Measurements from ENCODE around the gene MOSPD2. TPM values are rescaled to one million over a fixed set of nuclear protein-coding genes. Genes with fewer than 3 reads are reported as not detected.

MOSPD2 gene
- total RNA-seq, 4 donors from 2014 or later, result 20.2 to 33.4 (median 31.6) TPM

GRCh38 chrX:14871767-14872166 is 1.5 kb upstream of the MOSPD2 start:
- H3K36me3 ChIP-seq, result no peaks in the 10 kb centered on the region
- no peak overlapping the region for H3K27ac ChIP-seq
- TF ChIP-seq EP300 (IDR thresholded peaks at IDR 0.05) (no peak), POLR2A (IDR thresholded peaks at IDR 0.05) (no peak), CTCF (IDR thresholded peaks at IDR 0.05) (no peak)
- 76 to 79% methylated on average over 1 of the region's 1 CpG for WGBS, 2 donors
- H3K27me3 ChIP-seq, result no peaks in the 10 kb centered on the region
- H3K4me1 ChIP-seq, result peaks cover 0 to 16% (median 0%) of the 10 kb centered on the region in 4 donors
- peaks cover 0 to 2% (median 0%) of the 10 kb centered on the region in 4 donors for H3K9me3 ChIP-seq
- DNase-seq (ENCODE audit: low spot score in 2 of 2), result no peak
- H3K4me3 ChIP-seq, result no peak overlapping the region

DNA sequence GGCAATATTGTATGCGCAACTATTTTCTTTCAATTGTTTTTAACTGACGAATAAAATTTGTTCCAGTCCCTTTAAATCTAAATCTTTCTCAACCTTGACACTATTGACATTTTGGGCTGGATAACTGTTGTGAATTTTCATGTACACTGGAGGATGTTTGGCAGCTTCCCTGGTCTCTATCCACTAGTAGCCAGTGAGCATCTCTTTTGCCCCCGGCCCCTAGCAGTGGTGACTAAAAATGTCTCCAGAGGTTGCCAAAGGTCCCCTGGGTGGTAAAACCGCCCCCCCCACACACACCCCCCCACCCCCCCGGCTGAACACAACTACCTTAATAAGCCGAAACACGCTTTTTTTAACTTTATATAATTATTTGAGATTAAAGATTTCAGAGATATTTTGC is 866 bp upstream of the MOSPD2 start:
- H3K9me3 ChIP-seq, result no peaks in the 10 kb centered on the region
- WGBS, 2 donors, result 13 to 48% methylated on average over 6 to 7 of the region's 7 CpGs
- H3K36me3 ChIP-seq, result no peaks in the 10 kb centered on the region
- peak overlapping the region in 3 of 4 donors; percentile 56 to 95 (median 74) for H3K27ac ChIP-seq
- H3K27me3 ChIP-seq, result no peaks in the 10 kb centered on the region
- TF ChIP-seq POLR2A (IDR thresholded peaks at IDR 0.05) (no peak), CTCF (IDR thresholded peaks at IDR 0.05) (no peak), EP300 (IDR thresholded peaks at IDR 0.05) (no peak)
- no peak for DNase-seq (ENCODE audit: low spot score in 2 of 2)
- H3K4me3 ChIP-seq, result peak overlapping the region; percentile 42 to 83 (median 50)
- peaks cover 0 to 16% (median 0%) of the 10 kb centered on the region in 4 donors for H3K4me1 ChIP-seq

GRCh38 chrX:14873676-14874049 is 442 bp downstream of the MOSPD2 start:
- DNase-seq (ENCODE audit: low spot score in 2 of 2), result no peak
- TF ChIP-seq EP300 (IDR thresholded peaks at IDR 0.05), result no peak
- no peak for TF ChIP-seq POLR2A (IDR thresholded peaks at IDR 0.05)
- no peak for TF ChIP-seq CTCF (IDR thresholded peaks at IDR 0.05)
- 0 to 44% methylated on average over 5 to 8 of the region's 8 CpGs for WGBS, 2 donors

DNA sequence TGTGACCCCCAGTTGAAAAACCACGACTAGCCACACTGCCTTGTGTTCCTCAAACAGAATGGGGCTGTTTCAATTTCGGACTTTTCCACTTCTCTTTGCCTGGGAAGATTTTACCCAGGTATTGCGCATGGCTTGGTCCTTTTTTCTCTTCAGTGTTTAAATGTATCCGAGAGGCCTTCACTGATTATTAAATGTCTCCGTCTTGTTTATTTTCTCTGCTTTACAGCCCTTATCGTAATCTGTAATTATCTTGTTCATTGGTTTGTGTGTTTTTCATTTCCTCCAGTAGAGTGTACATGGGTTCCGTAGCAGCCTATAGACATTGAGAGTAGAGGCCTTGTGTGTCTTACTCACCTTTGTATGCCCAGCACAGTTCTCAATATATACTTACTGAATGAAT is 2.4 kb downstream of the MOSPD2 start:
- no peak for TF ChIP-seq CTCF (IDR thresholded peaks at IDR 0.05)
- TF ChIP-seq EP300 (IDR thresholded peaks at IDR 0.05), result no peak
- TF ChIP-seq POLR2A (IDR thresholded peaks at IDR 0.05), result no peak
- no peaks in the 10 kb centered on the region for H3K27me3 ChIP-seq

More at GRCh38 chrX:14873676-14874049, 442 bp downstream of the MOSPD2 start:
- Histone ChIP-seq H3K36me3 (no peaks in the 10 kb centered on the region), H3K4me3 (peak overlapping the region; percentile 45 to 83 (median 56)), H3K9me3 (no peaks in the 10 kb centered on the region), H3K27me3 (no peaks in the 10 kb centered on the region), H3K4me1 (peaks cover 0 to 16% (median 0%) of the 10 kb centered on the region in 4 donors), H3K27ac (peak overlapping the region; percentile 81 to 95 (median 90))

GRCh38 chrX:14883826-14884225 is 10.6 kb downstream of the MOSPD2 start:
- no peak for DNase-seq (ENCODE audit: low spot score in 2 of 2)
- Histone ChIP-seq H3K9me3 (no peaks in the 10 kb centered on the region), H3K36me3 (no peaks in the 10 kb centered on the region), H3K4me1 (peaks cover 0 to 4% (median 0%) of the 10 kb centered on the region in 4 donors), H3K27me3 (no peaks in the 10 kb centered on the region), H3K27ac (no peak overlapping the region), H3K4me3 (no peak overlapping the region)
- TF ChIP-seq CTCF (IDR thresholded peaks at IDR 0.05) (no peak), POLR2A (IDR thresholded peaks at IDR 0.05) (no peak), EP300 (IDR thresholded peaks at IDR 0.05) (no peak)

More for the DNA sequence above, 2.4 kb downstream of the MOSPD2 start:
- H3K36me3 ChIP-seq, result no peaks in the 10 kb centered on the region
- H3K4me1 ChIP-seq, result peaks cover 0 to 16% (median 2%) of the 10 kb centered on the region in 4 donors
- H3K9me3 ChIP-seq, result no peaks in the 10 kb centered on the region
- DNase-seq (ENCODE audit: low spot score in 2 of 2), result no peak
- H3K4me3 ChIP-seq, result no peak overlapping the region
- WGBS, 2 donors, result 83 to 84% methylated on average over 7 of the region's 7 CpGs
- H3K27ac ChIP-seq, result no peak overlapping the region

Data from tibial nerve (tissue), 4 donors.